Measurements from ENCODE around the gene SH3BGRL3.

DNA sequence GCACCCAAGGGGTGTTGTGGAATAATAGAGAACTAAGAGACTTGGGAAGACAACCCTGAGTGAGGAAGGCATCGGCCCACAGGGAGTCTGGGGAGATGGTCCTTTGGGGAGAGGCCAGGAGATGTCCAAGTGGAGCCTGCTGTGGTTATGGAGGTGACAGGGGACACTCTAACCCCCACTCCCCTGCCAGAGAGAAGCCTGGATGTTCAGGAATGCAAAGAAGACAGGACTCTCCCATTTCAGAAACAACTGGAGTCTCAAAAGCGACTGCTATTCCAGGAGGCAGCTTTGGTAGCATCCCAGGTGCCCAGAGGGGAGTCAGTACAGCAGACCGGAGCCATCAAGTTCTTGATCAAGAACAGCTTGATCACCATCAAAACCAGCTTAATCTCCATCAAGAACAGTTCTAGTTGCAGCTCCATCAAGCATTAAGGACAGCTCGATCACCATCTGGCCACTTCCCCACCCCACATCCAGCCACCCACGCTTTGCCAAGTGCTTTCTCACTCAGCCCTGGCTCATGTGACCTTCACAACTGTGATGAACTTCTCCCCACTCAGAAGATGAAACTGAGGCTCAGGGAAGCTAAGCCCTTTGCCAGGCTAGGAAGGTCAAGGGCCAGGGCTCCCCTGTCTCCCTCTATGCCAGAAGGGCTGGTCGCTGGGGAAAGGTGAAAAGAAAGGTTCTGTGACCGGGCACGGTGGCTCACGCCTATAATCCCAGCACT, 38.6 kb downstream of the SH3BGRL3 start:
- TF ChIP-seq, protein P1, sequence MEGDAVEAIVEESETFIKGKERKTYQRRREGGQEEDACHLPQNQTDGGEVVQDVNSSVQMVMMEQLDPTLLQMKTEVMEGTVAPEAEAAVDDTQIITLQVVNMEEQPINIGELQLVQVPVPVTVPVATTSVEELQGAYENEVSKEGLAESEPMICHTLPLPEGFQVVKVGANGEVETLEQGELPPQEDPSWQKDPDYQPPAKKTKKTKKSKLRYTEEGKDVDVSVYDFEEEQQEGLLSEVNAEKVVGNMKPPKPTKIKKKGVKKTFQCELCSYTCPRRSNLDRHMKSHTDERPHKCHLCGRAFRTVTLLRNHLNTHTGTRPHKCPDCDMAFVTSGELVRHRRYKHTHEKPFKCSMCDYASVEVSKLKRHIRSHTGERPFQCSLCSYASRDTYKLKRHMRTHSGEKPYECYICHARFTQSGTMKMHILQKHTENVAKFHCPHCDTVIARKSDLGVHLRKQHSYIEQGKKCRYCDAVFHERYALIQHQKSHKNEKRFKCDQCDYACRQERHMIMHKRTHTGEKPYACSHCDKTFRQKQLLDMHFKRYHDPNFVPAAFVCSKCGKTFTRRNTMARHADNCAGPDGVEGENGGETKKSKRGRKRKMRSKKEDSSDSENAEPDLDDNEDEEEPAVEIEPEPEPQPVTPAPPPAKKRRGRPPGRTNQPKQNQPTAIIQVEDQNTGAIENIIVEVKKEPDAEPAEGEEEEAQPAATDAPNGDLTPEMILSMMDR (IDR thresholded peaks at IDR 0.05; ENCODE audit: low read depth, low read length, poor library complexity, severe bottlenecking): no peak
- TF ChIP-seq EZH2phosphoT487 (IDR thresholded peaks at IDR 0.05; ENCODE audit: borderline replicate concordance, low read length): no peak
